Measurements from ENCODE around the gene PICK1.

The PICK1 gene

DNA sequence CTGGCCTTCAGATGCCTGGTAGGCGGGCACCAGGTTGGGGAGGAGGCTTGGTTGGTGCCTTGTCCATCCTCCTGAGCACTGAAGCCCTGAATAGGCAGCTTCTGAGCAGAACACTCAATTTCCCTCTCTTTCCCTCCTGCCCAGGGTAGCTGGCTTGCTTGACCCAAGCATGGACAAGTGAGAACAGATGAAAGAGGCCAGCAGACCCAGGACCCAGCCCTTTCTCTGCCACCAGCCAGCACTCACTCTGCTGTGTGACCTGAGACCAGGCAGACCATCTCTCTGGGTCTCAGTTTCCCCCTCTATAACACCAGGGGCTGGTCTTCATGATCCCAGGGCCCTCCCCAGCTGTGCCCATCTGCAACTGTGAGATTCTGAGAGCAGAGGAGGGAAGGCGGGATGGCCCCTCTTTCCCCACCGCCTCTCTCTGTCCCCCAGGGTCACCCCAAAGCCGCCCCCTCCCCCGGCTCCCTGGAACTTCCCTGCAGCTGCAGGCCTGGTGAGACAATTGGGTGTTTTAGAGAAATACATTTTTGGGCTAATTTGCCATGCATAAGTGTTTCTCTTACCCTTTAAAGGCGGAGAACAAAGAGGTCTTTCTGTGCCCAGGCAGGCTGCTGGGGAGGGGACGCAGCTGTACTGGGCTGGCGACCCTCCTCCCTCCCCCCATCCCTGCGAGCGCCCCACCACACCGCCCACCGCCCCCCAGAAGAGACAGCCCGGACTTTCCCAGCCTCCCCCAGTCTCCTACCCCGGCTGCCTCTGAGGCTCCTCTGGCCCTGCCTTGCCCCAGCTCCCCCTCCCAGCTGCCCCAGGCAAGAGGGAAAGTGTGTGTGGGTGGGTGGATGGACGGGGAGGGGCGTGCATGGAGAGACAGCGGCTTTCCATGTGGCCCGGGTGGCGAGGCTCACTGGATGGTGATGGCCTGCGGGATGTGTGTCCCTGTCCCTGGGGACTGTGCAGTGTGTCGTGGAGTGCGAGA is 30.8 kb upstream of the PICK1 start:
- peaks cover 2% of the 10 kb centered on the region for H3K36me3 Mint-ChIP-seq
- H3K4me1 Mint-ChIP-seq = no peaks in the 10 kb centered on the region
- peaks cover 23% of the 10 kb centered on the region for H3K27me3 Mint-ChIP-seq
- DNase-seq (ENCODE audit: low spot score in 2 of 2) (no peak), ATAC-seq (ENCODE audit: low read depth) (no peak)
- H3K27ac Mint-ChIP-seq = no peak overlapping the region
- H3K9me3 Mint-ChIP-seq = no peaks in the 10 kb centered on the region
- no peak overlapping the region for H3K4me3 Mint-ChIP-seq

DNA sequence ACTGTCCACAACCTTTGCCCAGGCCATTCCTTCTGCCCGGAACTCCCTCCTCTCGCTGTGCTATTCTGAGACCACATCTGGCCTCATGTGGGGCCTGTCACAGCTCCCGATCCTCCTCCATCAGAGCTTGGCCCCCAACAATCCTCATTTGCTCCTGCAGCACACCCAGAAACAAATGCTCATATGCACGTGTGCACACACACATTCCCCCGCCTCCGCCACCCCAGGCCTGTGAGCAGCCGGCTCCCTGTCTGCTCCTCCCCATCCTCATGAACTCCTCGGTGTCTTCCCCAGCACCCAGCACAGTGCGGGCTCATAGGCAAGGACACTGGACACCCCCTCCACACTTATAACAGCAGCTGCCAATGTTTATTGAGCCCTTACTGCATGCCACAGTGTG is 29.7 kb upstream of the PICK1 start:
- ATAC-seq (ENCODE audit: low read depth) = no peak
- H3K9me3 Mint-ChIP-seq = no peaks in the 10 kb centered on the region
- DNase-seq (ENCODE audit: low spot score in 2 of 2) = no peak
- no peak overlapping the region for H3K4me3 Mint-ChIP-seq
- H3K4me1 Mint-ChIP-seq = no peaks in the 10 kb centered on the region
- H3K27ac Mint-ChIP-seq = no peak overlapping the region
- H3K36me3 Mint-ChIP-seq = peaks cover 2% of the 10 kb centered on the region
- H3K27me3 Mint-ChIP-seq = peaks cover 23% of the 10 kb centered on the region

- no peak for ATAC-seq (ENCODE audit: low read depth)
- Mint-ChIP-seq H3K9me3 (no peaks in the 10 kb centered on the region), H3K4me3 (no peak overlapping the region), H3K27me3 (peaks cover 23% of the 10 kb centered on the region), H3K4me1 (no peaks in the 10 kb centered on the region), H3K27ac (no peak overlapping the region), H3K36me3 (peaks cover 2% of the 10 kb centered on the region)
- no peak for DNase-seq (ENCODE audit: low spot score in 2 of 2)
These were observed 28.7 kb upstream of the PICK1 start for GRCh38 chr22:38028344-38029130.

DNA sequence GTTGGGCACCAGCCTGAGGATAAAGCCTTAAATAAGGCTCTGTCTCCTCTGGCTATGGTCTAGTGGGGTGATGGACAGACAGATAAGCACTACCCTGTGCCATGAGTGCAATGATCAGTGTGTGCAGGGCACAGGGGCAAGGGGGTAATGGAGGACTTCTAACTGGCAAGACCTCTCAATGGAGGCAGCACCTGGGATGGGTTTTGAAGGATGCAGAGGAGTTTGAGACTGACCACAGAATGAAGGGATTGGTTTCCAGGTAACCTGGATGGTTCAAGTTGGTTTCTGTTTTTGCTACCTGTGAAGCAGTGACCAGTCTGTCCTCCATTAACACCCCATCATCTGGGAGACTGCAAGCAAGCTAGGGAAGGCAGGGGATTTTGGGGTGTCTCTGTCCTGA is 27.8 kb upstream of the PICK1 start:
- no peak for ATAC-seq (ENCODE audit: low read depth)
- Mint-ChIP-seq H3K27ac (no peak overlapping the region), H3K4me1 (no peaks in the 10 kb centered on the region), H3K4me3 (no peak overlapping the region), H3K27me3 (peaks cover 25% of the 10 kb centered on the region), H3K36me3 (peaks cover 2% of the 10 kb centered on the region), H3K9me3 (no peaks in the 10 kb centered on the region)
- DNase-seq (ENCODE audit: low spot score in 2 of 2) = no peak

GRCh38 chr22:38029901-38030300 is 27.3 kb upstream of the PICK1 start:
- Mint-ChIP-seq H3K9me3 (no peaks in the 10 kb centered on the region), H3K4me1 (peaks cover 5% of the 10 kb centered on the region), H3K27me3 (peaks cover 23% of the 10 kb centered on the region), H3K36me3 (peaks cover 2% of the 10 kb centered on the region), H3K27ac (no peak overlapping the region), H3K4me3 (no peak overlapping the region)
- ATAC-seq (ENCODE audit: low read depth) = no peak
- DNase-seq (ENCODE audit: low spot score in 2 of 2) = no peak

GRCh38 chr22:38030311-38031133 is 26.7 kb upstream of the PICK1 start:
- no peaks in the 10 kb centered on the region for H3K9me3 Mint-ChIP-seq
- DNase-seq (ENCODE audit: low spot score in 2 of 2) = no peak
- H3K27me3 Mint-ChIP-seq = peaks cover 21% of the 10 kb centered on the region
- H3K4me3 Mint-ChIP-seq = no peak overlapping the region
- no peak overlapping the region for H3K27ac Mint-ChIP-seq
- ATAC-seq (ENCODE audit: low read depth) = no peak
- H3K36me3 Mint-ChIP-seq = no peaks in the 10 kb centered on the region
- peaks cover 9% of the 10 kb centered on the region for H3K4me1 Mint-ChIP-seq

- H3K4me3 Mint-ChIP-seq = no peak overlapping the region
- ATAC-seq (ENCODE audit: low read depth) (no peak), DNase-seq (ENCODE audit: low spot score in 2 of 2) (no peak)
- no peaks in the 10 kb centered on the region for H3K9me3 Mint-ChIP-seq
- H3K27me3 Mint-ChIP-seq = peaks cover 18% of the 10 kb centered on the region
- H3K36me3 Mint-ChIP-seq = no peaks in the 10 kb centered on the region
- H3K4me1 Mint-ChIP-seq = peaks cover 9% of the 10 kb centered on the region
- peak overlapping the region; percentile 9 for H3K27ac Mint-ChIP-seq
These were observed 25.7 kb upstream of the PICK1 start for GRCh38 chr22:38031491-38031890.

- ATAC-seq (ENCODE audit: low read depth) = no peak
- peaks cover 21% of the 10 kb centered on the region for H3K27me3 Mint-ChIP-seq
- H3K36me3 Mint-ChIP-seq = no peaks in the 10 kb centered on the region
- no peak for DNase-seq (ENCODE audit: low spot score in 2 of 2)
- H3K9me3 Mint-ChIP-seq = no peaks in the 10 kb centered on the region
- H3K4me3 Mint-ChIP-seq = no peak overlapping the region
- no peak overlapping the region for H3K27ac Mint-ChIP-seq
- H3K4me1 Mint-ChIP-seq = peaks cover 9% of the 10 kb centered on the region
These were observed 24.3 kb upstream of the PICK1 start for GRCh38 chr22:38032681-38033521.

DNA sequence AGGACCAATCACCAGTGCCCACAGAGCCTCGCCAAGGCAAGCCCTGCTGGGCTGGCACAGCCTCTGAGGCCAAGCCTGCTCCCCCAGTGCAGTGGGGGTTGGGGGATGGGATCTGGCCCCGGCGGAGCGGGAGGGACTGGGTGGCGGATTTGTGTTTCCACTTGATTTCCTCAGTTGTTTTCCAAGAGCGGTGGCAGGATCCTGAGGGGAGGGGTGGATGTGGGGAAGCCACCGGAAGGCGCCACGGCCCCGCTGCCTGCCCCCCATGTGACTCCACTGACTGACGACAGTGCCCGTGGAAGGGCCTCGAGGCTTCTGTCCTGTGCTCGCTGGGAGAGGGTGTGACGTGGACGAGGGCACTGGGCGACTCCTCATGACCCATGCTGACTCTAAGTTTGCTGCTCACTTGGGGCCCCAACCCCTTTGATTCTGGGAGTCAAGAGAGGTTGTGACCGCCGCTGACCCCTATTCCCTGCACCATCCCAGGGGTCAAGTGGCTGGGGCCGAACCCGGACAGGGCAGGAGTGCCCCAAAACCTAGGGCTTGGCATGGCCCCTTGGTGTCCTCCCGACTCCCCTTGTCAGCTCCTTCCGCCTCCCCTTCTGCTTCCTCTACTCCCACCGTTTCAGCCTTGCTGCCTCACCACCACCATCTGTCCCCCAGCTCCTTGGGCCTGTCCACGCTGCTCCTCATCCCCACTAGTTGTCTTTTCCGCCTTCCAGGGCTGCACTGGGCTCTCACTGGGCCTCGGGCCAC is 23.5 kb upstream of the PICK1 start:
- peak overlapping the region; percentile 52 for H3K27ac Mint-ChIP-seq
- H3K36me3 Mint-ChIP-seq = no peaks in the 10 kb centered on the region
- no peaks in the 10 kb centered on the region for H3K9me3 Mint-ChIP-seq
- peaks cover 17% of the 10 kb centered on the region for H3K27me3 Mint-ChIP-seq
- ATAC-seq (ENCODE audit: low read depth) = no peak
- DNase-seq (ENCODE audit: low spot score in 2 of 2) = no peak
- H3K4me3 Mint-ChIP-seq = no peak overlapping the region
- peaks cover 9% of the 10 kb centered on the region for H3K4me1 Mint-ChIP-seq

DNA sequence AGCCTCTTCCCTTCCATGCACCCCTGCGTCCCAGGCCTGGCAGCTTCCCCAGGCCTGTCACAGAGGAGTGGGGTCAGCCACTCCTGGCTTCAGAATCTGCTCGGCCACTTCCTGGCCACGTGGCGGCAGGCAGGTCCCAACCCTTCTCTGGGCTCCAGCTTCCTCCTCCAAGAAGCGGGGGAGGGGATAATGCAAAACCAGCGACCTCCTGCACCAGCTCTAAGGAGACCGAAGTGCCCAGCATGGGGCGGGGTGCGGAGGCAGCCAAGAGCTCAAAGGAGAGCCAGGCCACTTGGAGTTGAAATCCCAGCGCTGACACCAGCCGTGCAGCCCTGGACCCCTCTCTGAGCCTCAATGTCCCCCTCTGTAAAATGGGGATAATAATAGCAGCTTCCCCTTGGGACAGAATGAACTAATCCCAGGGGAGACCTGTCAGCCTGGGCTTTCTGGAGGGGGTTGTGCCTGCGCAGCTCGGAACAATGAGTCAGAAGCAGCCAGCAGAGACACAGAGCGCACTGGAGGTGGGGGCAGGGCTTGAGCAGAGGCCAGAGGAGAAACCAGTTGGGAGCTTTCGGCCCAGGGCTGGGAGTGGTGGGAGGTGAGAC is 22.8 kb upstream of the PICK1 start:
- ATAC-seq (ENCODE audit: low read depth) = no peak
- DNase-seq (ENCODE audit: low spot score in 2 of 2) = no peak
- Mint-ChIP-seq H3K27ac (peak overlapping the region; percentile 52), H3K27me3 (peaks cover 15% of the 10 kb centered on the region), H3K4me1 (peaks cover 9% of the 10 kb centered on the region), H3K9me3 (no peaks in the 10 kb centered on the region), H3K4me3 (no peak overlapping the region), H3K36me3 (no peaks in the 10 kb centered on the region)

DNA sequence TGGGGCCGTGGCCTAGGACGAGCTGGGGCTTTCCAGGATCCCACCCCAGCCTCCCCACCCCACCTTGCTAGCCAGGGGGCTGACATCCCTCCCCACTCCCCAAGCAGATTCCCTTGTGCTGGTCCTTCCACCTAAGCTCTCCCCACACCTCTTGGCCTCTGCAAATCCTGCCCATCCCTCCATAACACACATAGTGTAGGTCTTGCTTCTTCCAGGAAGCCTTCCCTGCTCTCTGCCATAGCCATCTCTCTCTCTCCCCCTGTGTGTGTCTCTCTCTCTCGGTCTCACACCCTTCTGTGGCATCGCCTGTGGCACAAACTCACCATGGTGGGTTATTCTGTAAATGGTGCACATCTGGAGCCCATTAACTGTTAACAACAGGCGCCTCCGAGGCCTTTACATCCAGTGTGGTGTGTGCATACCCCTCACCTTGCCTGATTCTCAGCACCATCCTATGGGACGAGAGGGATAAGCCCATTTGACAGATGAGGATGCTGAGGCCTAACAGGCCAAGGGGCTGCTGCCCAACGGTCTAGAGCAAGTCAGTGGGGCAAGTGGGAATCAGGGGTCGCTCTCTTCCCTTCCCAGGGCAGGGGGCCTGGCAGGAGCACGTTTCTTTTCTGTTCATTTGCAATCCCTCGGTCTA is 22.2 kb upstream of the PICK1 start:
- H3K36me3 Mint-ChIP-seq = no peaks in the 10 kb centered on the region
- H3K27ac Mint-ChIP-seq = no peak overlapping the region
- ATAC-seq (ENCODE audit: low read depth) = no peak
- no peak for DNase-seq (ENCODE audit: low spot score in 2 of 2)
- H3K27me3 Mint-ChIP-seq = peaks cover 15% of the 10 kb centered on the region
- H3K9me3 Mint-ChIP-seq = no peaks in the 10 kb centered on the region
- H3K4me3 Mint-ChIP-seq = no peak overlapping the region
- peaks cover 9% of the 10 kb centered on the region for H3K4me1 Mint-ChIP-seq

GRCh38 chr22:38035530-38035885 is 21.7 kb upstream of the PICK1 start:
- no peak overlapping the region for H3K4me3 Mint-ChIP-seq
- peaks cover 15% of the 10 kb centered on the region for H3K27me3 Mint-ChIP-seq
- no peak for ATAC-seq (ENCODE audit: low read depth)
- H3K36me3 Mint-ChIP-seq = no peaks in the 10 kb centered on the region
- H3K9me3 Mint-ChIP-seq = no peaks in the 10 kb centered on the region
- H3K4me1 Mint-ChIP-seq = peaks cover 9% of the 10 kb centered on the region
- DNase-seq (ENCODE audit: low spot score in 2 of 2) = no peak
- no peak overlapping the region for H3K27ac Mint-ChIP-seq
